Measurements from ENCODE around the gene PRR36. TPM values are rescaled to one million over a fixed set of nuclear protein-coding genes. Genes with fewer than 3 reads are reported as not detected.

PRR36 gene
- total RNA-seq, 3 donors from 2014 or later: 0.22 to 0.58 (median 0.23) TPM

- Histone ChIP-seq H3K9me3 (no peaks in the 10 kb centered on the region), H3K4me3 (no peak overlapping the region), H3K4me1 (ENCODE audit: low read depth) (no peaks in the 10 kb centered on the region), H3K36me3 (ENCODE audit: low read depth) (no peaks in the 10 kb centered on the region)
- TF ChIP-seq CTCF (IDR thresholded peaks at IDR 0.05): no peak
- DNase-seq: no peak
- intact Hi-C loops (cut with DNase I, micrococcal nuclease): no loop called here
- ATAC-seq: no peak
These were observed 28.0 kb downstream of the PRR36 start for GRCh38 chr19:7846155-7846646.

GRCh38 chr19:7845390-7846154 lies 28.6 kb downstream of the PRR36 start:
- ATAC-seq (no peak), DNase-seq (no peak)
- Histone ChIP-seq H3K4me3 (no peak overlapping the region), H3K4me1 (ENCODE audit: low read depth) (no peaks in the 10 kb centered on the region), H3K9me3 (no peaks in the 10 kb centered on the region), H3K36me3 (ENCODE audit: low read depth) (no peaks in the 10 kb centered on the region)
- TF ChIP-seq CTCF (IDR thresholded peaks at IDR 0.05): no peak
- intact Hi-C loops (cut with DNase I, micrococcal nuclease): no loop called here

- H3K9me3 ChIP-seq: no peaks in the 10 kb centered on the region
- no peaks in the 10 kb centered on the region for H3K36me3 ChIP-seq (ENCODE audit: low read depth)
- no peak overlapping the region for H3K4me3 ChIP-seq
- DNase-seq: no peak
- no peak for ATAC-seq
- intact Hi-C loops (cut with DNase I, micrococcal nuclease): no loop called here
- H3K4me1 ChIP-seq (ENCODE audit: low read depth): no peaks in the 10 kb centered on the region
- no peak for TF ChIP-seq CTCF (IDR thresholded peaks at IDR 0.05)
These were observed 29.2 kb downstream of the PRR36 start for GRCh38 chr19:7844951-7845350.

GRCh38 chr19:7844405-7844804 lies 29.8 kb downstream of the PRR36 start:
- DNase-seq (no peak), ATAC-seq (no peak)
- TF ChIP-seq CTCF (IDR thresholded peaks at IDR 0.05): no peak
- no peaks in the 10 kb centered on the region for H3K36me3 ChIP-seq (ENCODE audit: low read depth)
- intact Hi-C loops (cut with DNase I, micrococcal nuclease): no loop called here
- H3K4me3 ChIP-seq: no peak overlapping the region
- no peaks in the 10 kb centered on the region for H3K9me3 ChIP-seq
- no peaks in the 10 kb centered on the region for H3K4me1 ChIP-seq (ENCODE audit: low read depth)

GRCh38 chr19:7843521-7843920 lies 30.7 kb downstream of the PRR36 start:
- Histone ChIP-seq H3K36me3 (ENCODE audit: low read depth) (no peaks in the 10 kb centered on the region), H3K9me3 (no peaks in the 10 kb centered on the region), H3K4me1 (ENCODE audit: low read depth) (no peaks in the 10 kb centered on the region), H3K4me3 (no peak overlapping the region)
- intact Hi-C loops (cut with DNase I, micrococcal nuclease): no loop called here
- DNase-seq (no peak), ATAC-seq (no peak)
- TF ChIP-seq CTCF (IDR thresholded peaks at IDR 0.05): no peak
